Measurements from ENCODE around the gene SF3B3. TPM values are rescaled to one million over a fixed set of nuclear protein-coding genes. Genes with fewer than 3 reads are reported as not detected.

SF3B3 gene
- total RNA-seq, 5 donors from 2014 or later (not counting 1 experiment from before 2014, with no cell fraction given) = 202 to 291 (median 264) TPM

DNA sequence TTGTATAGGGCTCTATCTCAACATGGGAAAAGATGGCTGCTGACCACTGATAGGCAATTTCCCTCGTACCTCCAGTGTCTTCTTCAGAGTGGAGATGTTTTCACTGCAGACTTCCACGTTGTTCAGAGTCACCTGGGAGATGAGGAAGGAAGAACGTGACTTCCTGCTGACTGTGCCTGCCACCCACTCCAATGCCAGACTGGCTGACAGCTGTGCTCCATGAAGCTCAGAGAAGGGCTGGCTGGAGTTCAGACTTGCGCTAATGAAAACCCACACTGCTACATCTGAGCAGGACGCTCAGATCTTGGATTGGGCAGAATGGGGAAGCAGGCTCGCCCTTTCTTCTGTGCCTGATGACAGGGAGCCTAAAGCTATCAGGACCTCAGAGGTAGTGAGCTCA, 33.4 kb upstream of the SF3B3 start:
- POLR2A ChIA-PET = no interaction called here
- H3K4me1 ChIP-seq (ENCODE audit: control insufficient read depth in 1 of 2, extremely low read depth in 1 of 2, insufficient read depth in 2 of 2, low read length in 2 of 2) = no peaks in the 10 kb centered on the region

DNA sequence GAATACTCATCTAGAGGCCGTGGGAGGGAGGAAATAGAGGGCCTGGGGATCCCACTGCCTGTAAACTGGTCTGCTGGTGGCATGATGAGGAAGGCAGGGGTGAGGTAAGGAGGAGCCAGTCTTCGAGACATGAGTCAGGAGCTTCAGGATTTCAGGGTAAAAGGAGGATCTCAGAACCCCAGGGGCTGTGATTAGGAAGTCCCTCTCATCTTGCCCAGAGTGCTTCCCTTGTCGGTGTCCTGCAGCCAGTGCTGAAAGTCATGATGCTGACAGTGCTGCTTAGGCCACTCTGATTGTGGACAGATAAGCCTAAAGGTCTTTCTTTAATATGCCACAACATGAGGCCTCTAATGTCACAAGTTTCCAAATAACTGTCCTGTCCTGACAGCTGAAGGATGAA, 29.8 kb upstream of the SF3B3 start:
- Mint-ChIP-seq H3K27ac (no peak overlapping the region), H3K36me3 (peaks cover 45% of the 10 kb centered on the region), H3K4me1 (peaks cover 0 to 7% (median 4%) of the 10 kb centered on the region in 3 donors), H3K4me3 (no peak overlapping the region), H3K9me3 (no peaks in the 10 kb centered on the region), H3K27me3 (no peaks in the 10 kb centered on the region)
- H3K27me3 ChIP-seq (replicated peaks in 1 of 2; ENCODE audit: control insufficient read depth in 2 of 2, extremely low read depth in 1 of 2, insufficient read depth in 2 of 2, low read length in 1 of 2) = no peaks in the 10 kb centered on the region
- H3K4me3 ChIP-seq (ENCODE audit: control insufficient read depth in 1 of 2, extremely low read depth in 1 of 2, low read length in 1 of 2) = no peak overlapping the region
- no peak for ATAC-seq (replicated peaks in 1 of 4)
- WGBS (ENCODE audit: insufficient coverage) = 74% methylated on average over 2 of the region's 3 CpGs
- no peaks in the 10 kb centered on the region for H3K4me1 ChIP-seq (ENCODE audit: control insufficient read depth in 1 of 2, extremely low read depth in 1 of 2, insufficient read depth in 2 of 2, low read length in 2 of 2)
- DNase-seq = no peak
- ChIA-PET CTCF (no interaction called here), POLR2A (no interaction called here)
- H3K36me3 ChIP-seq (ENCODE audit: control insufficient read depth in 2 of 2, extremely low read depth in 1 of 2, insufficient read depth in 1 of 2, low read length in 1 of 2) = peaks cover 21 to 63% of the 10 kb centered on the region in 2 donors
- H3K27ac ChIP-seq (ENCODE audit: low read length) = no peak overlapping the region
- H3K9me3 ChIP-seq = no peaks in the 10 kb centered on the region

More for the DNA sequence above, 33.4 kb upstream of the SF3B3 start:
- WGBS (ENCODE audit: insufficient coverage) = 87% methylated on average over 5 of the region's 6 CpGs
- Mint-ChIP-seq H3K27me3 (no peaks in the 10 kb centered on the region), H3K4me3 (no peak overlapping the region), H3K27ac (no peak overlapping the region), H3K9me3 (no peaks in the 10 kb centered on the region), H3K36me3 (peaks cover 31% of the 10 kb centered on the region), H3K4me1 (peaks cover 0 to 7% (median 4%) of the 10 kb centered on the region in 3 donors)
- peaks cover 25 to 51% of the 10 kb centered on the region in 2 donors for H3K36me3 ChIP-seq (ENCODE audit: control insufficient read depth in 2 of 2, extremely low read depth in 1 of 2, insufficient read depth in 1 of 2, low read length in 1 of 2)
- no peak overlapping the region for H3K4me3 ChIP-seq (ENCODE audit: control insufficient read depth in 1 of 2, extremely low read depth in 1 of 2, low read length in 1 of 2)
- CTCF ChIA-PET = no interaction called here
- no peaks in the 10 kb centered on the region for H3K9me3 ChIP-seq
- no peak for DNase-seq
- ATAC-seq (replicated peaks in 1 of 4) = no peak
- no peak overlapping the region for H3K27ac ChIP-seq (ENCODE audit: low read length)
- H3K27me3 ChIP-seq (replicated peaks in 1 of 2; ENCODE audit: control insufficient read depth in 2 of 2, extremely low read depth in 1 of 2, insufficient read depth in 2 of 2, low read length in 1 of 2) = no peaks in the 10 kb centered on the region

DNA sequence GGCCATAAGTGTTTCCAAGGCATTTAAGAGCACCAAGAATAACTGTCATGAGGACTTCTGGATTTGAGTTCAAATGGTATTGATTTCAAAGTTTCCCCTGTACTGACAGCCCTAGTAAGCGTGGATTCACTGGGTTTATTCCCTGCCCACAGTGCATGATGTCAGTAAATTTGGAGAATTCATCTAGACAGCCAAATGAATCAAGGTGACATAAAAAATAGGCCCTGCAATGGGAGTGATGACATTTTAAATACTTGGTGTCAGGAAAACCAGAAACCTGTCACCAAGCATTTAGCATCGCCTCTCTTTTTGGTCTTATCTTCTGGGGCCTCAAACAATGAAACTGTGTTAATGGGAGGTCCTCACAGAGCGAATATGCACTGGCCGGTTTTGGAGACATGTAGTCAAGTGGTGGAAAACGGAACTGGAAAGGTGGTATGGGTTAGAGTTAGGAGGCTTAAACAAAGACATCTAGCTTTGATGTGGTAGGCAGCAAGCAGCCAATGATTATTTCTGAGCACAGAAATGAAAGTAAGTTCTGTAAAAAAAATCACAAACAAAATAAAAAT, 29.3 kb upstream of the SF3B3 start:
- POLR2A ChIA-PET = interaction anchor here (0.7 kb wide), 2 partner anchors 35 to 1136 kb away, joined by 6 to 8 read pairs; no protein-coding TSS in a partner anchor
- H3K36me3 Mint-ChIP-seq = peaks cover 45% of the 10 kb centered on the region
- H3K9me3 Mint-ChIP-seq = no peaks in the 10 kb centered on the region
- H3K4me3 ChIP-seq (ENCODE audit: control insufficient read depth in 1 of 2, extremely low read depth in 1 of 2, low read length in 1 of 2) = no peak overlapping the region
- no peak overlapping the region for H3K4me3 Mint-ChIP-seq
- WGBS (ENCODE audit: insufficient coverage) = 41% methylated on average over 4 of the region's 5 CpGs
- H3K27me3 ChIP-seq (replicated peaks in 1 of 2; ENCODE audit: control insufficient read depth in 2 of 2, extremely low read depth in 1 of 2, insufficient read depth in 2 of 2, low read length in 1 of 2) = no peaks in the 10 kb centered on the region
- peak overlapping the region; percentile 11 to 29 for H3K27ac Mint-ChIP-seq
- peaks cover 21 to 63% of the 10 kb centered on the region in 2 donors for H3K36me3 ChIP-seq (ENCODE audit: control insufficient read depth in 2 of 2, extremely low read depth in 1 of 2, insufficient read depth in 1 of 2, low read length in 1 of 2)
- no peaks in the 10 kb centered on the region for H3K27me3 Mint-ChIP-seq
- H3K27ac ChIP-seq (ENCODE audit: low read length) = no peak overlapping the region
- CTCF ChIA-PET = no interaction called here
- peaks cover 0 to 7% (median 4%) of the 10 kb centered on the region in 3 donors for H3K4me1 Mint-ChIP-seq
- ATAC-seq (replicated peaks in 1 of 4) (no peak), DNase-seq (no peak)
- no peaks in the 10 kb centered on the region for H3K9me3 ChIP-seq
- H3K4me1 ChIP-seq (ENCODE audit: control insufficient read depth in 1 of 2, extremely low read depth in 1 of 2, insufficient read depth in 2 of 2, low read length in 2 of 2) = no peaks in the 10 kb centered on the region

DNA sequence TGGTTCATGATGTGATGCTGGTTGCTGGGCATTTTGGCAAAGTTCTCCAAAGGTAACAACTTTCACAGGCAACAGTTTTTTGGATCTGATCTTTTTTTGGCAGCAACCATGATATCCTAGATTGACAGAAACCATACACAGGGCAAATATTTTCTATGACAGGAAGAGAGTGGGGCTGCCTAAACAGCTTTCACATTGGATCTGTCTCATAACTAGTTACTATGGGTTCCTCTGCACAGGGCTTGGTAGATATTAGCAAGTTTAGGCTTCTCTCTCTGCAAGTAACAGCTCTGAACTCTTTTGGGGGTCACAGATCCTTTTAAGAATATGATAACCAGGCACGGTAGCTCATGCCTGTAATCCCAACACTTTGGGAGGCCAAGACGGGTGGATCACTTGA, 28.8 kb upstream of the SF3B3 start:
- Histone ChIP-seq H3K4me1 (ENCODE audit: control insufficient read depth in 1 of 2, extremely low read depth in 1 of 2, insufficient read depth in 2 of 2, low read length in 2 of 2) (no peaks in the 10 kb centered on the region), H3K27me3 (replicated peaks in 1 of 2; ENCODE audit: control insufficient read depth in 2 of 2, extremely low read depth in 1 of 2, insufficient read depth in 2 of 2, low read length in 1 of 2) (no peaks in the 10 kb centered on the region), H3K4me3 (ENCODE audit: control insufficient read depth in 1 of 2, extremely low read depth in 1 of 2, low read length in 1 of 2) (no peak overlapping the region), H3K9me3 (no peaks in the 10 kb centered on the region), H3K27ac (ENCODE audit: low read length) (no peak overlapping the region), H3K36me3 (ENCODE audit: control insufficient read depth in 2 of 2, extremely low read depth in 1 of 2, insufficient read depth in 1 of 2, low read length in 1 of 2) (peaks cover 21 to 65% of the 10 kb centered on the region in 2 donors)
- H3K27me3 Mint-ChIP-seq = no peaks in the 10 kb centered on the region
- 100% methylated on average over 1 of the region's 2 CpGs for WGBS (ENCODE audit: insufficient coverage)
- DNase-seq (no peak), ATAC-seq (replicated peaks in 1 of 4) (no peak)
- peaks cover 0 to 7% (median 4%) of the 10 kb centered on the region in 3 donors for H3K4me1 Mint-ChIP-seq
- H3K9me3 Mint-ChIP-seq = no peaks in the 10 kb centered on the region
- ChIA-PET POLR2A (interaction anchor here (0.7 kb wide), 3 partner anchors 11 to 1136 kb away, joined by 4 to 8 read pairs (median 6); no protein-coding TSS in a partner anchor), CTCF (no interaction called here)
- no peak overlapping the region for H3K4me3 Mint-ChIP-seq
- H3K27ac Mint-ChIP-seq = peak overlapping the region; percentile 11 to 29
- H3K36me3 Mint-ChIP-seq = peaks cover 45% of the 10 kb centered on the region

DNA sequence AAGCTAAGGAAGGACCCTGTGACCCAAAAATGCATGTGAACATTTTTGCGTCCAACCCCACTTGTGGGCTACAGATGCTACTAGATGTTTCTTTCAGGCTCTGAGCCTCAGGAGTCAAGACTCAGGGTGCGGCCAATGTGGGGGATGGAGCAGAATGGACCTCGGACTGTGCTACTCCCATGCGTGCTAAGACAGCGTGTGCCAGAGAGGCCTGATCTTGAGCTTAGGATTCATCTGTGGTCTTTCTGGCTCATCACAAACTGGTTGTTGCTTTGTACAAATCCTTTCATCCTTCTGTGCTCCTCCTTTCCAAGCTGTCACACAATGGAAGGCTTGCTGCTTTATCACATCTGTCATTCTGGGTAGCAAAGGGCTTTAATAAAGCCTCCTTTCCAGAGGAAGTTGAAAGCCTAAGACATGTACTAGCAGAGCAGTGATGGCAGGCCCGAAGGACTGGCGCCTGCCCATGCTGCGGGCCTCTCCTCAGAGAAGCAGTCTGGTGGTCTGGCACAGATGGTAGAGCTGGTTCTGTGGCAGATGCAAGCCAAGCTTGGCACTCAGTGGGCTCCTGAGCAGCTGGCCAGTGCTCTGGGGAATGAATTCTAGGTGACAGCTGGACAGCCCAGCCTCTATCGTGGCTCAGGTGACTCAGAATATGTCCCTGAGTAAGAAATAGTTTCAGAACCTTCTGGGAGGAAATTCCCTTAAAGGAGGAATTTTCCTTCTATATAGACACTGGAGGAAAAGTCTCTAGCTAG, 28.0 kb upstream of the SF3B3 start:
- H3K9me3 Mint-ChIP-seq = no peaks in the 10 kb centered on the region
- no peaks in the 10 kb centered on the region for H3K4me1 ChIP-seq (ENCODE audit: control insufficient read depth in 1 of 2, extremely low read depth in 1 of 2, insufficient read depth in 2 of 2, low read length in 2 of 2)
- no peak overlapping the region for H3K27ac Mint-ChIP-seq
- POLR2A ChIA-PET = interaction anchor here in 1 of 2 donors (0.7 kb wide), 1 partner anchor 11 kb away, joined by 4 read pairs; no protein-coding TSS in a partner anchor
- CTCF ChIA-PET = no interaction called here
- H3K4me3 ChIP-seq (ENCODE audit: control insufficient read depth in 1 of 2, extremely low read depth in 1 of 2, low read length in 1 of 2) = no peak overlapping the region
- H3K36me3 ChIP-seq (ENCODE audit: control insufficient read depth in 2 of 2, extremely low read depth in 1 of 2, insufficient read depth in 1 of 2, low read length in 1 of 2) = peaks cover 15 to 61% of the 10 kb centered on the region in 2 donors
- H3K4me3 Mint-ChIP-seq = no peak overlapping the region
- no peaks in the 10 kb centered on the region for H3K9me3 ChIP-seq
- no peak for ATAC-seq (replicated peaks in 1 of 4)
- H3K27me3 Mint-ChIP-seq = no peaks in the 10 kb centered on the region
- peaks cover 40% of the 10 kb centered on the region for H3K36me3 Mint-ChIP-seq
- no peak for DNase-seq
- H3K27me3 ChIP-seq (replicated peaks in 1 of 2; ENCODE audit: control insufficient read depth in 2 of 2, extremely low read depth in 1 of 2, insufficient read depth in 2 of 2, low read length in 1 of 2) = no peaks in the 10 kb centered on the region
- WGBS (ENCODE audit: insufficient coverage) = 96% methylated on average over 8 of the region's 9 CpGs
- H3K4me1 Mint-ChIP-seq = peaks cover 0 to 7% (median 4%) of the 10 kb centered on the region in 3 donors
- no peak overlapping the region for H3K27ac ChIP-seq (ENCODE audit: low read length)

DNA sequence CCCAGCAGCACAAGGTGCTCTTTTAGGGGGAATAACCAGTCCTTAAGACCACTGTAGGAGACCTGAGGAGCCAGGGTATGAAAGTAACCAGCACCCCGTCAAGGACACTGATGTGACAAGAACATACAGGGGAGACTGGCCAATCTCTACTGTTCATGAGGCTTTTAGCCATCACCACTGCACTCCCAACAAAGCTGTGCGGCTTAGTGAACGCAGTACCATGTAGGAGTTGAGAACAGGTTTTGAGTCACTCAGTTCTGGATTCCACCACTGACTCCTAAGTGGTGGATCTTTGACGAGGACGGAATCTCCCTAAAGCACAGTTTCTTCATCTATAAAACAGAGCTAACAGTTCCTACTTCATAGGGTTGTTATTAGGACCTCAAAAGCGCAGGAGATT, 27.1 kb upstream of the SF3B3 start:
- Histone ChIP-seq H3K27ac (ENCODE audit: low read length) (no peak overlapping the region), H3K4me1 (ENCODE audit: control insufficient read depth in 1 of 2, extremely low read depth in 1 of 2, insufficient read depth in 2 of 2, low read length in 2 of 2) (no peaks in the 10 kb centered on the region), H3K36me3 (ENCODE audit: control insufficient read depth in 2 of 2, extremely low read depth in 1 of 2, insufficient read depth in 1 of 2, low read length in 1 of 2) (peaks cover 13 to 66% of the 10 kb centered on the region in 2 donors), H3K4me3 (ENCODE audit: control insufficient read depth in 1 of 2, extremely low read depth in 1 of 2, low read length in 1 of 2) (no peak overlapping the region), H3K9me3 (no peaks in the 10 kb centered on the region), H3K27me3 (replicated peaks in 1 of 2; ENCODE audit: control insufficient read depth in 2 of 2, extremely low read depth in 1 of 2, insufficient read depth in 2 of 2, low read length in 1 of 2) (no peaks in the 10 kb centered on the region)
- H3K9me3 Mint-ChIP-seq = no peaks in the 10 kb centered on the region
- whole genome bisulfite sequencing (ENCODE audit: insufficient coverage) = 60% methylated on average over 1 of the region's 6 CpGs
- DNase-seq = no peak
- H3K4me3 Mint-ChIP-seq = no peak overlapping the region
- ATAC-seq (replicated peaks in 1 of 4) = no peak
- H3K27ac Mint-ChIP-seq = no peak overlapping the region
- H3K4me1 Mint-ChIP-seq = peaks cover 0 to 7% (median 4%) of the 10 kb centered on the region in 3 donors
- peaks cover 44% of the 10 kb centered on the region for H3K36me3 Mint-ChIP-seq
- POLR2A ChIA-PET = no interaction called here
- CTCF ChIA-PET = no interaction called here
- H3K27me3 Mint-ChIP-seq = no peaks in the 10 kb centered on the region

Data from T-cell (primary cell).